NCI-H1436 treated with DMSO at 0.1 percent for 48 hours (cell line): ENCODE measurements around the gene DDHD1.
"Not testable (repeated sequence)": the region's sequence is repeated elsewhere in the genome, so short reads cannot be mapped to it uniquely, and the experiment has no call there.

ENCODE experiments used
- DNase-seq: peaks from one replicate; lab custom pipeline; 2025; lab: John Stamatoyannopoulos, UW

Gene DDHD1

GRCh38 chr14:53152887-53153701, at the start of gene DDHD1:
Gene DDHD1, minus strand, starts transcription at chr14:53153323. Its CDS starts 225 bp downstream, at chr14:53153098.
- DNase-seq: no peak

GRCh38 chr14:53195949-53196348, 42.8 kb upstream of the DDHD1 start:
- DNase-seq: no peak

GRCh38 chr14:53193193-53193592, 40.1 kb upstream of the DDHD1 start:
- DNase-seq: no peak

GRCh38 chr14:53192052-53192760, 39.1 kb upstream of the DDHD1 start:
- DNase-seq: no peak

- no peak for DNase-seq
Observed at GRCh38 chr14:53190938-53191337, 37.8 kb upstream of the DDHD1 start.

GRCh38 chr14:53187921-53188463, 34.9 kb upstream of the DDHD1 start:
- DNase-seq: no peak

- no peak for DNase-seq
Observed at GRCh38 chr14:53186532-53186931, 33.4 kb upstream of the DDHD1 start.

GRCh38 chr14:53183611-53184010, 30.5 kb upstream of the DDHD1 start:
- DNase-seq: no peak

- no peak for DNase-seq
Observed at GRCh38 chr14:53183056-53183455, 29.9 kb upstream of the DDHD1 start.

- DNase-seq: not testable (repeated sequence)
Observed at GRCh38 chr14:53181463-53182081, 28.4 kb upstream of the DDHD1 start.

GRCh38 chr14:53180272-53181221, 27.4 kb upstream of the DDHD1 start:
- no peak for DNase-seq

GRCh38 chr14:53179486-53180005, 26.4 kb upstream of the DDHD1 start:
- DNase-seq: not testable (repeated sequence)

- DNase-seq: no peak
Observed at GRCh38 chr14:53175375-53175774, 22.3 kb upstream of the DDHD1 start.

- no peak for DNase-seq
Observed at GRCh38 chr14:53174918-53175317, 21.8 kb upstream of the DDHD1 start.

- DNase-seq: no peak
Observed at GRCh38 chr14:53168786-53169185, 15.7 kb upstream of the DDHD1 start.

GRCh38 chr14:53167602-53168328, 14.6 kb upstream of the DDHD1 start:
- no peak for DNase-seq

- DNase-seq: no peak
Observed at GRCh38 chr14:53161758-53162435, 8.8 kb upstream of the DDHD1 start.

GRCh38 chr14:53156238-53156637, 3.1 kb upstream of the DDHD1 start:
- no peak for DNase-seq

- DNase-seq: no peak
Observed at GRCh38 chr14:53153702-53154112, 584 bp upstream of the DDHD1 start.
